ENCODE results near the gene TYW5. TPM values are rescaled to one million over a fixed set of nuclear protein-coding genes. Genes with fewer than 3 reads are reported as not detected.

The TYW5 gene
- polyA plus RNA-seq, 1 of the 3 experiments (the other 2 are of a cell fraction): 3.6 TPM

DNA sequence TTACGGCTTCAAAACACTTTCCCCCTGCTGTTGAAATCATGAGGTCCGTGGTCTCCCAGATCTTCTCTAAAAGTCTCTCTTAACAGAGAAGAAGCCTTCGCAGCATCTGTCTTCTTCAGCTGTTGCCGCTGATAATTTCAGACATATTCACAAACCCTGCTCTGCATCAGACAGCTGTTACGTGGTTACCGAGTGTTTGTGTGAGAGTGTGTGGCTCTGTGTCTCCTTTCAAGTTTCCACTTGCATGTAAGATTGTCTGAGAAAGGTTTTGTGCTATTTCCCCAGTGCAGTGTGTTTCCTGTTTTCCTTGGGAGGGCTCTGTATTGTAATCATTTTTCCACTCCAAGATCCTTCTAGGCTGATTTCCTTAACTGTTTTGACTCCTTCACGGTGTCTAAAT lies 32.9 kb upstream of the TYW5 start (continued):
- TF ChIP-seq, protein P1, sequence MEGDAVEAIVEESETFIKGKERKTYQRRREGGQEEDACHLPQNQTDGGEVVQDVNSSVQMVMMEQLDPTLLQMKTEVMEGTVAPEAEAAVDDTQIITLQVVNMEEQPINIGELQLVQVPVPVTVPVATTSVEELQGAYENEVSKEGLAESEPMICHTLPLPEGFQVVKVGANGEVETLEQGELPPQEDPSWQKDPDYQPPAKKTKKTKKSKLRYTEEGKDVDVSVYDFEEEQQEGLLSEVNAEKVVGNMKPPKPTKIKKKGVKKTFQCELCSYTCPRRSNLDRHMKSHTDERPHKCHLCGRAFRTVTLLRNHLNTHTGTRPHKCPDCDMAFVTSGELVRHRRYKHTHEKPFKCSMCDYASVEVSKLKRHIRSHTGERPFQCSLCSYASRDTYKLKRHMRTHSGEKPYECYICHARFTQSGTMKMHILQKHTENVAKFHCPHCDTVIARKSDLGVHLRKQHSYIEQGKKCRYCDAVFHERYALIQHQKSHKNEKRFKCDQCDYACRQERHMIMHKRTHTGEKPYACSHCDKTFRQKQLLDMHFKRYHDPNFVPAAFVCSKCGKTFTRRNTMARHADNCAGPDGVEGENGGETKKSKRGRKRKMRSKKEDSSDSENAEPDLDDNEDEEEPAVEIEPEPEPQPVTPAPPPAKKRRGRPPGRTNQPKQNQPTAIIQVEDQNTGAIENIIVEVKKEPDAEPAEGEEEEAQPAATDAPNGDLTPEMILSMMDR (IDR thresholded peaks at IDR 0.05): no peak
- TF ChIP-seq, protein P2, sequence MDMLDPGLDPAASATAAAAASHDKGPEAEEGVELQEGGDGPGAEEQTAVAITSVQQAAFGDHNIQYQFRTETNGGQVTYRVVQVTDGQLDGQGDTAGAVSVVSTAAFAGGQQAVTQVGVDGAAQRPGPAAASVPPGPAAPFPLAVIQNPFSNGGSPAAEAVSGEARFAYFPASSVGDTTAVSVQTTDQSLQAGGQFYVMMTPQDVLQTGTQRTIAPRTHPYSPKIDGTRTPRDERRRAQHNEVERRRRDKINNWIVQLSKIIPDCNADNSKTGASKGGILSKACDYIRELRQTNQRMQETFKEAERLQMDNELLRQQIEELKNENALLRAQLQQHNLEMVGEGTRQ (IDR thresholded peaks at IDR 0.05; ENCODE audit: borderline replicate concordance, low read depth, low read length): no peak
- TF ChIP-seq RFX5 (IDR thresholded peaks at IDR 0.05; ENCODE audit: low read length) (no peak), POLR2AphosphoS5 (IDR thresholded peaks at IDR 0.05; ENCODE audit: low read depth, low read length) (no peak), CHD2 (IDR thresholded peaks at IDR 0.05; ENCODE audit: low read length, partially characterized antibody) (no peak), TEAD4 (IDR thresholded peaks at IDR 0.05; ENCODE audit: borderline replicate concordance, insufficient read depth) (no peak), NRF1 (IDR thresholded peaks at IDR 0.05; ENCODE audit: low read depth, low read length) (no peak), FOSL2 (IDR thresholded peaks at IDR 0.05; ENCODE audit: borderline replicate concordance, low read depth) (no peak), TCF12 (IDR thresholded peaks at IDR 0.05) (no peak)
- TF ChIP-seq, protein P3, sequence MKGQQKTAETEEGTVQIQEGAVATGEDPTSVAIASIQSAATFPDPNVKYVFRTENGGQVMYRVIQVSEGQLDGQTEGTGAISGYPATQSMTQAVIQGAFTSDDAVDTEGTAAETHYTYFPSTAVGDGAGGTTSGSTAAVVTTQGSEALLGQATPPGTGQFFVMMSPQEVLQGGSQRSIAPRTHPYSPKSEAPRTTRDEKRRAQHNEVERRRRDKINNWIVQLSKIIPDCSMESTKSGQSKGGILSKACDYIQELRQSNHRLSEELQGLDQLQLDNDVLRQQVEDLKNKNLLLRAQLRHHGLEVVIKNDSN (IDR thresholded peaks at IDR 0.05; ENCODE audit: borderline replicate concordance, low read depth): no peak

DNA sequence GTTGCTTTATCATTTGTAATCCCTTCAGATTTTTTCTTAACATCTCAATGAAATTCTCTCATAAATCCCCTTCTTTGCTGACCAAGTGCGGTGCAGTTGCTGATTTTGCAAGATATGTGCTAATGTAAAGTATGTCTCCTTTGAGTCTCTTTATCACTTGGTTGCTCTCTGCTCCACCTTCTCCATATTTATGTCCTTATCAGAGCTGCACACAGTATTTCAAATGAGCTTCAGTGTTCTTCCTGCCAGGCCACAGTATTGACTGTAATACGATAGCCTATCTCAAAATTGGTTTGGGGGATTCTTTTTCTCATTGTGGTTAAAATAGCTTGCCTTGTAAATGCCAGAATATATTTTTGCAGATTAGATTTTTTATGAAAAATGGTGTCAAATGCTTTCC lies 32.3 kb upstream of the TYW5 start:
- Histone ChIP-seq H3K9me2 (no peaks in the 10 kb centered on the region), H3K4me2 (no peak overlapping the region), H3F3A (replicated peaks; ENCODE audit: insufficient read depth) (no peaks in the 10 kb centered on the region), H3K9me3 (no peaks in the 10 kb centered on the region), H3K4me1 (ENCODE audit: control insufficient read depth in 1 of 2, insufficient read depth in 2 of 2, low read depth in 1 of 2, low read length in 1 of 2) (no peaks in the 10 kb centered on the region; a peak in 2 of 4 replicates), H3K36me3 (replicated peaks in 1 of 2; ENCODE audit: control insufficient read depth in 1 of 2, insufficient read depth in 2 of 2, low read length in 1 of 2) (no peaks in the 10 kb centered on the region), H3K9ac (no peak overlapping the region), H4K20me1 (ENCODE audit: insufficient read depth) (no peaks in the 10 kb centered on the region), H3K27me3 (ENCODE audit: insufficient read depth) (no peaks in the 10 kb centered on the region), H3K79me2 (ENCODE audit: insufficient read depth) (no peaks in the 10 kb centered on the region), H2AFZ (ENCODE audit: low read depth) (no peak overlapping the region), H3K27ac (ENCODE audit: low read depth in 2 of 2, low read length in 1 of 2) (no peak overlapping the region), H3K4me3 (ENCODE audit: low read depth in 2 of 2, low read length in 1 of 2) (no peak overlapping the region)
- no peak for DNase-seq
- CTCF ChIA-PET: interaction anchor here (0.8 to 2.7 kb wide), 4 partner anchors 8 to 484 kb away, joined by 3 to 9 read pairs (median 3); no protein-coding TSS in a partner anchor
- 90% methylated on average over 2 of the region's 2 CpGs for WGBS (ENCODE audit: low lambda C conversion rate)
- TF ChIP-seq, protein P4, sequence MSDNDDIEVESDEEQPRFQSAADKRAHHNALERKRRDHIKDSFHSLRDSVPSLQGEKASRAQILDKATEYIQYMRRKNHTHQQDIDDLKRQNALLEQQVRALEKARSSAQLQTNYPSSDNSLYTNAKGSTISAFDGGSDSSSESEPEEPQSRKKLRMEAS (IDR thresholded peaks at IDR 0.05; ENCODE audit: low read depth): no peak
- no peak for TF ChIP-seq POLR2AphosphoS5 (IDR thresholded peaks at IDR 0.05; ENCODE audit: low read depth, low read length)
- no peak for TF ChIP-seq JUND (IDR thresholded peaks at IDR 0.05)
- TF ChIP-seq EP300 (IDR thresholded peaks at IDR 0.05; ENCODE audit: borderline replicate concordance in 1 of 2, low read depth in 1 of 2, low read length in 1 of 2): no peak
- TF ChIP-seq, protein P1 (IDR thresholded peaks at IDR 0.05): no peak
- POLR2A ChIA-PET: no interaction called here
